Measurements from ENCODE around the gene FBXO8.

FBXO8 gene

GRCh38 chr4:174248407-174248806 is 35.1 kb downstream of the FBXO8 start:
- DNase-seq (ENCODE audit: low read depth, low spot score), result no peak

DNA sequence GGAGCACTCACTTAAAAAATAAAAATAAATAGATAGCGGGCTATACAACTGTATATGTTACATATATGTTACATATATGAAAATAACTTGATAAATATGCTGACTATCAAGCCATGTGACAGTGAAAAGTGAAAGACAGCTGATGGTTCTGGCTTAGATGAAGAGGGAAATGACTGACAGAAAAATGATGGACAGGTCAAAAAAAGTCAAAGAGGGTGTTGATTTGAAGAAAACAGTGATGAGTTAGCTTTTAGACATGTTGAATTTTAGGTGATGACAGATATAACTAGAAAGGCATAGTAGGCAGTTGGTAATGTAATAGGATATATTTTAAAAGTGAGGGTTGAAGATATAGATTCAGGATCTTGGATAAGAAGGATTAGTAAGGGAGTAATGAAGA is 37.8 kb downstream of the FBXO8 start:
- no peak for DNase-seq (ENCODE audit: low read depth, low spot score)

- no peak for DNase-seq (ENCODE audit: low read depth, low spot score)
Measured at GRCh38 chr4:174244441-174244840, 39.0 kb downstream of the FBXO8 start.

DNA sequence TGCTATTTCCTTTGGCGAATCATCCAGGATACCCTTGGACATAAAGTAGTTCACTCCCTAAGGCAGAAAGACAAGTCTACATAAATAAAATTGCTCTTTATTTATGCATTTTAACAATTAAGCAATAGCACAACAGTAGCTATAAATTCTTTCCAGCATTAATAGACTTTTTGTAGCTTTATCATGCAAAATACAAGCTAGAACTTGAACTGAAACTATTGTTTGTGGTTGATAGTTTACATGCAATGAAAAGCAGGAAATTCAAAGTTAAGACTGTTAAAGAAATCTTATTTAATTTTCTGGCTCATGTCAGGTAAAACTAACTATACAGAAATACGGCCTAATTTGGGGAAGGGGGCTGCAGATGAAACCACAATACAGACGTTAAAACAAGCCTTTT is 42.3 kb downstream of the FBXO8 start:
- no peak for DNase-seq (ENCODE audit: low read depth, low spot score)

GRCh38 chr4:174236359-174236758 is 47.1 kb downstream of the FBXO8 start:
- no peak for DNase-seq (ENCODE audit: low read depth, low spot score)

- no peak for DNase-seq (ENCODE audit: low read depth, low spot score)
Measured at GRCh38 chr4:174230680-174231079, 52.8 kb downstream of the FBXO8 start.

DNA sequence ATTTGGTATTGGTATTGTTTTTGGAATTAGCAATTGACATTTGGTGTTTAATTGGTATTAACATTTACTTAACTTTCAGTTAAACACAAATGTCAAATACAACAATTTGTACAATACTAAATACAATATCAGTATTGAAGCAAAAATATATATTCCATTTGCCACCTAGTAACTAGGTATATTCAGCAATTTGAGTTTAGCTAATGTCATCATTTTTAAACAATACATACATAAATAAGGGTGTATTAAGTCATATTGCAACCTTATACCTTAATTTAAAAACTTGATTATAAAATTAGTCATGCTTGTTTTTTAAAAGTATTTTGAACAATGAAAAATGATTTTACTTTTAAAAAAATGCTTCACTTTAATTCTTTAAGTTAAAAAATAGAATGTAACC is 53.3 kb downstream of the FBXO8 start:
- no peak for DNase-seq (ENCODE audit: low read depth, low spot score)

DNA sequence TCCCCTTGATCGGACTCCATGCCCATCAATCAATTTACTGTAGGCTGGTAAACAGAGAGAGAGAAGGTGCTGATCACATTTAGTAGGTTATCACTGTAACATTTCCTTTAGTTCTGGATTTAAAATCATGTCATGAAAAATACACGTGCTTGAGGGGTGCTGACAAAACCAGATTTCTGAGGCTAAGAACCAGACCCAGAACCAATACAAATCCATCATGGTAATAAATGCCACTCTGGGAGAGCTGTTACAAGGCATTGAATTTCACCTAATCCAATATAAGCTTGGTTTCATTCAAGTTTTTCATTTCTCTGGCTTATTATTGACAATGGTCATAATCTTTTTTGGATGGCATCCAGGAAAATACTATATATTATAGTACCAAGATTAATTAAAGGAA is 54.5 kb downstream of the FBXO8 start:
- no peak for DNase-seq (ENCODE audit: low read depth, low spot score)

- DNase-seq (ENCODE audit: low read depth, low spot score), result no peak
Measured at GRCh38 chr4:174225349-174226049, 58.0 kb downstream of the FBXO8 start.

DNA sequence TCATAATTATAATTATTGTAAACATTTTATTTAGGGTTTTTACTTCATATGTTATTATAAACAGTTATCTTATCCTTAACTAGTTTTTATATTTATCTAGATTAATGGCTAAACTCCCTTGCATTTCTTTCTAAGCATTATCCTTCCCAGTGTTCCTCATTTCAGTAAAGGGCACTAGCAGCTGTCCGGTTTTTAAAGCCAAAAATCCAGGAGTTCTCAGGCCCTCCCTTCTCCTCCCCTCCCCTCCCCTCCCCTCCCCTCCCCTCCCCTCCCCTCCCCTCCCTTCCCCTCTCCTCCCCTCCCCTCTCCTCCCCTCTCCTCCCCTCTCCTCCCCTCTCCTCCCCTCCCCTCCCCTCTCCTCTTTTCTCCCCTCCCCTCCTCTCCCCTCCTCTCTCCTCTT is 58.9 kb downstream of the FBXO8 start:
- DNase-seq (ENCODE audit: low read depth, low spot score), result no peak

DNA sequence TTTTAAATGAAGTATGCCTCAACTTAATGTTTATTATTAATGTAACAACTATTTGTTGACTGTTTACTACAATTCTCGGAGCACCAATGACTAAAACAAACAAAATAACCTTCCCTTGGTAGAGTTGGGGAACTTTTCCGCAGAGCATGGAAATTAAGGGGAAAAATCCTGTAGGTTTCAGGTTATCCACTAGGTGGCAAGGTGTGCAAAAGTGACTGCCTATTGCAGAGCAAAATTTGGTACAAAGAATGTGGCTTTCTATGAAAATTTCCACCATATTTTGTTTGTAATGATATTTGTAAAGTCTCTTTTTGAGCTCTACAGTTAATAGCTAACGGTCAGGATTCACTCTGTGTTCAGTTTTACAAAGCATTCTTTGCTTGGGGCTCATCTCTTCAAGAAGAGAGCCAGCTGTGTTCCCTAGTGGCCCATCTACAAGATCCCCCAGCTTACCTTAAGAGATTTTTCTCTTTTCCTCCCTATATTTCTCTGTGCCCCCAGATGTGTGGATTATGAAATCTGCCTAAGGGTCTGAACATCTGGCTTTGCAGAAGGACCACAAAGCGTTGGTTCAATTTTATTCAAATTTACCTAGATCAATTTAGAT is 61.1 kb downstream of the FBXO8 start:
- DNase-seq (ENCODE audit: low read depth, low spot score), result no peak

DNA sequence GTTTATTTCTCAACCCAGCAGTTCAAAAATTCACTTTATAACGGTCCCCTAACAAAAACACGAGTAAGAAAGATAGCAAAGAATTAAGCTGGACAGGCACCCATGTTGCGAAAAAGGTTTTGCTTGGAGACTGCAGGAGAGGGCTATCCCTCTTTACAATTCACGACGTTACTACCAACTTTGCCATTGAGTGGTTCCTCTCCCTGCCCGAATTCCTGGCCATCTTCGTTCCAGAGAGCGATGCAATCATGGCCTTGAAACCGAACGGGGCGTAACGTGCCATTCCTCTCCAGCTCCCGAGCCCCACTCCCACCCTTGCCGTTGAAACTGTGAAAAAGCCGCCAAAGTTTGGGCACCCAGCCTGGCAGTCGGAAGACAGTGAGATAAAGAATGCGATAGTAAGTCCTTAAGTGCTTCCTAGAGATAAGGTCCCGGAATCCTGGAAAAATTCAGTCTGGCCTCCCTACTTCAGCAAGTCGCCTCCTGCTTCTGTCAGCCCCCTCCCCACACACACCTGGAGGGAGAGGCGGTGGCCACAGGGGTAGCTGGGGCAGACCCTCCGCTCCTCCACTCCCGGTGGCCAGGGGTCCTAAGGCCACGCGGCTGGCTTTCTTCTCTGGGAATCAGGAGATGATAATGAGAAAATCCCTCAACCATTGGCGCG is 65.2 kb downstream of the FBXO8 start:
- DNase-seq (ENCODE audit: low read depth, low spot score), result no peak

GRCh38 chr4:174217273-174218126 is 66.0 kb downstream of the FBXO8 start:
- DNase-seq (ENCODE audit: low read depth, low spot score), result no peak

DNA sequence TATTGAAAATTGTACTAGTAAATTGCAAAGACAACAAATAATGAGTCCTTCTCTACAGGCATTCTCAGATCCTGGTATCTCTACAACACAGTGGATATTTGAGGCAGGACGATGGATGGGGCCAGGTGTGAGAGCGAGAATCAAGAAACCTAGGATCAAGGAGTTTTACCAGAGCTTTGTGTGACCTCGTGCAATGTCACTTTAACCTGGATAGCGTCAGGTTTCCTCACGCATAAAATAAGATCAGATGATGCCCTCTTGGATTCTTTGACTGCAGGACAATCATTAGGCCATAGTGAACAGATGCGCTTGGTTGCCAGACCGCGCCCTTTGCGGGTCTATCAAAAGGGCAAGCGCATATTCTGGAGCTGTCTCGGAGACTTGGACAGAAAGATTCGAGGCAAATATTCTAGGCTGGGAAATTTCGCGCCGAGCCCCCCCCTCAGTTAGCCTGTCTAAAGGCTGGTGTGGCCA is 66.6 kb downstream of the FBXO8 start:
- DNase-seq (ENCODE audit: low read depth, low spot score), result no peak

DNA sequence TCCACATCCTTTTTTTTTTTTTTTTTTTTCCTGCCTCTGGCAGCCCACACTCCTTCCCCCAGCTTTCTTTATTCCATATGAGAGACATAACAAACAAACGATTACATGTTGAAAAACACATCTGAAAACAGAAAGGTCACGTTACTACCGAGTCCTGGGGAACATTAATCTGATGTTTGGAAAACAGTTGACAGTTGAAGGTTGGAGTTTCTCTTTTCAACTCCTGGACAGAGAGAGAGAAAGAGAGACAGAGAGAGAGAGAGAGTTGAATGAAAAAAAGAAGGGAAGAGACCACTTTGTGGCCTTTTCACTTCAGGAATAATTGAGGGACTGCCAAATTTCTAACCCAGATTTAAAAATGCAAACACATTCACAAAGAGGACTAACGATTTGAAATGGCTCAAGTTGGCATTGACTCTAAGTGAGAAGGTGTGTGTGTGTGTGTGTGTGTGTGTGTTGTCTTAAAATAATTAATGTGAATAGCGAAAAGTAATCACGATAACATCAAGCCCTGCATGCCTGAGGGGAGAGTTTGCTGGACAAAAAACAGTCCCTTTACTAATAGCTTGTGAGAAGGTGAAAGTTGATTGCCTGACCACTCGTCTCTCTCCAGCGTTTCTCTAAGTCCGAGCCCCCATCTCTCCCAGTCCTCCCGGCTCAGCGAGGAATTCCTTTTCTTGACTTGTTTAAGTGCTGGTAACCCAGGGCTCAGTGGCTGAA is 67.3 kb downstream of the FBXO8 start:
- no peak for DNase-seq (ENCODE audit: low read depth, low spot score)

DNA sequence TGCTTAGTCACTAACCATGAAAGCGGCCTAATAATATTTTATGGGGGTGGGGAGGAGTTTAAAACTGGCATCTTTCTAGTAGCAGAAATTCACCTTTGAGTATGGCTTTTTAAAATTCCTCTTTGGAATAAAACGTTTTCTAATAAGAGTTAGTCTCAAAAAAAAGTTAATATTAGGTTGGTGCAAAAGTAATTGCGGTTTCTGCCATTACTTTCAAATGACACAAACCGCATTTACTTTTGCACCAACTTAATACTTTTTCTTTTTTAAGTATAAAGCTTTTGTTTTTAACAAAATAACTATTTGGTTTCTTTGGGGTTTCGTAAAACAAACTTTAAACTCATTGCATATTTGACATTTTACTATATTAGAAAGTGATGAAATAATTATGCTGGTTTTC is 68.4 kb downstream of the FBXO8 start:
- DNase-seq (ENCODE audit: low read depth, low spot score), result no peak

DNA sequence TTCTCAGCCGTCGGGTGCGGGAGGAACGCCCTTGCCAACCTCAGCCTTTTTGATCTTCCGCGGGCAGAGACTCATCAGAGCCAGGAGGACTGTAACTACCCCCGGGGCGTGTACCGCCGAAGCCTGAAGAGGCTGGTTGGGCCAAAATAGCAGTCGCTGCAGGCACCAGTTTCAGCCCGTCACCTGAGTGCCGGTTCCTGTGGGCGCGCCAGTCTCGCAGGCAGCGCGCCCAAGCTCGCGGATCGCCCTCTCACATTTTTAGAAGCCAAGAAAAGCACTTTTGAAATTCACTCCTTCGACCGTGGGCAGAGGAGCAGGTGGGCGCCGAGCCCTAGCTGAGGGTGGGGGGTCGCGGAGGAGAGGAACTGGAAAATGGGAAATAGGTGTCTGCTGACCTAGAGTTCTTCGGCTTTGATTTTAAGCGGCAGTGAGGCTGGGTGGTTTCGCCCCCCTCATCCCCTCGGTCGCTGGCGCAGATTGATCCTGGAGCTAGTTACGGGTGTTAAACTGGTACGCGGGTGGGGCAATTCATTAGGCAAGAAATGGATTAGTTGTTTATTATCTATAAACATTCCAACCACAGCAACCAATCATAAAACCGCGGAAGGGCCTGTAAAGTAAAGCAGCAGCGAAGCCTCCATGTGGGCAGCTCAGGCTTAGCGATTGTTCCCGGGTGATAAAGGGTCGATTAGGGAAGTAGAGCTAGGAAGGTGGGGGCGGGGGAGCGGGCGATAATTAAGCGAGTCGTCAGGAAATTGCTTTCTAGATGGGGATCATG is 69.2 kb downstream of the FBXO8 start:
- DNase-seq (ENCODE audit: low read depth, low spot score), result no peak

DNA sequence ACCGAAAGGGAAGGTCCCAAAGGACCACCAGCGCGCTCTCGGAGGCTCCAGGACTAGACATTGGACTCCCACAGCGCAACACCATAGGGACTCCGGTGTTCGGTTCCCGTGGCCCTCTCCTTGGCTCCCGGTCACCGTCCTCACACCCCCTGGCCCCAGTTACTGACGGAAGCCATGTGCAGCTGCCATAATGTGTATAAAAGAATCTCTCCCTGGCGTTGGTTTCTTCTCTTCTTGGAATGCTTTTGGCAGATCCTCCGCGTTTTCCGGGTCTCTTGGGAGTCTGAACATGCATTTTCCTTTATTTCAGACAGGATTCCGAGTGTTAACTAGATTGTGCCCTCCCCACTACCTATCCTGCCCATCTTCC is 69.8 kb downstream of the FBXO8 start:
- no peak for DNase-seq (ENCODE audit: low read depth, low spot score)

DNA sequence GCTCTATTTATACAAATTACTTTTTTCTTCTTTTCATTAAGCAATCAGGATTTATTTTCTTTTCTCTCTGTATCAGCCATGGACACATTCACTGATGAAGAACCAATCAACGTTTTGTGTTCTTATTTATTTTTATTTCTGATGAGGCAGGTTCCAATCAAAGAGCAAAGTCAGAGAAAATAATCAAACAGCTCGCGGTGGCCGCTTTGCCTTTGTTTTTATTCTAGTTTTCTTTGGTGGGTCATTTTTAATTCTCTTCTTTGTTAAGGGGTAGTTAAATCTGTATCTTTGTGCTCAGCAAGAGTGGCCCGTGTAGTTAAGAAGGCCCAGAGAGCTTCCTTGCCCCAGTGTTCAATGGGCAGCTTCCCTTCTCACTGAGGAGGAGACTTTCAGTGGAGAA is 71.4 kb downstream of the FBXO8 start:
- DNase-seq (ENCODE audit: low read depth, low spot score), result no peak

GRCh38 chr4:174211622-174212044 is 71.8 kb downstream of the FBXO8 start:
- no peak for DNase-seq (ENCODE audit: low read depth, low spot score)

All from activated CD4-positive, CD25-positive, alpha-beta regulatory T cell treated with anti-CD3 and anti-CD28 coated beads, Interleukin-2, amount 50 U/mL, for 16 hours (primary cell).